ENCODE data around the gene B3GLCT.
"Not testable (repeated sequence)": the region's sequence is repeated elsewhere in the genome, so short reads cannot be mapped to it uniquely, and the experiment has no call there.

DNA sequence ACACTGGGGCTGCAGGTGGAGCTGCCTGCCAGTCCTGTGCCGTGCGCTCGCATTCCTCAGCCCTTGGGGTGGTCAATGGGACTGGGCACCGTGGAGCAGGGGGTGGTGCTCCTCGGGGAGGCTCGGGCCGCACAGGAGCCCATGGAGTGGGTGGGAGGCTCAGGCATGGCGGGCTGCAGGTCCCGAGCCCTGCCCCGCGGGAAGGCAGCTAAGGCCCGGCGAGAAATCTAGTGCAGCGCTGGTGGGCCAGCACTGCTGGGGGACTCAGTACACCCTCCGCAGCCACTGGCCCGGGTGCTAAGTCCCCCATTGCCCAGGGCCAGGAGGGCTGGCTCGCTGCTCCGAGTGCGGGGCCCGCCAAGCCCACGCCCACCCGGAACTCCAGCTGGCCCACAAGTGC, 139.8 kb downstream of the B3GLCT start:
- TF ChIP-seq, protein P1, sequence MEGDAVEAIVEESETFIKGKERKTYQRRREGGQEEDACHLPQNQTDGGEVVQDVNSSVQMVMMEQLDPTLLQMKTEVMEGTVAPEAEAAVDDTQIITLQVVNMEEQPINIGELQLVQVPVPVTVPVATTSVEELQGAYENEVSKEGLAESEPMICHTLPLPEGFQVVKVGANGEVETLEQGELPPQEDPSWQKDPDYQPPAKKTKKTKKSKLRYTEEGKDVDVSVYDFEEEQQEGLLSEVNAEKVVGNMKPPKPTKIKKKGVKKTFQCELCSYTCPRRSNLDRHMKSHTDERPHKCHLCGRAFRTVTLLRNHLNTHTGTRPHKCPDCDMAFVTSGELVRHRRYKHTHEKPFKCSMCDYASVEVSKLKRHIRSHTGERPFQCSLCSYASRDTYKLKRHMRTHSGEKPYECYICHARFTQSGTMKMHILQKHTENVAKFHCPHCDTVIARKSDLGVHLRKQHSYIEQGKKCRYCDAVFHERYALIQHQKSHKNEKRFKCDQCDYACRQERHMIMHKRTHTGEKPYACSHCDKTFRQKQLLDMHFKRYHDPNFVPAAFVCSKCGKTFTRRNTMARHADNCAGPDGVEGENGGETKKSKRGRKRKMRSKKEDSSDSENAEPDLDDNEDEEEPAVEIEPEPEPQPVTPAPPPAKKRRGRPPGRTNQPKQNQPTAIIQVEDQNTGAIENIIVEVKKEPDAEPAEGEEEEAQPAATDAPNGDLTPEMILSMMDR (IDR thresholded peaks at IDR 0.05), result not testable (repeated sequence)
- not testable (repeated sequence) for TF ChIP-seq POLR2A, EP300 (IDR thresholded peaks at IDR 0.05)

Measured in tibial nerve (tissue), 4 donors.